Cardiac ventricle fibroblast (primary cell): ENCODE results near the gene AGK. TPM values are rescaled to one million over a fixed set of nuclear protein-coding genes. Genes with fewer than 3 reads are reported as not detected.

Experiments used
- total RNA-seq: library from RNA; depleted of rRNA; stranded (reverse); fragments of >200 nt; gene quantifications from 2 replicates; pipeline ENCODE4 v1.2.3, GENCODE V29; 2015

AGK gene
- total RNA-seq, result 12.5 and 15.2 TPM in 2 replicates

GRCh38 chr7:141551094-141551781 is at the start of gene AGK:
Gene AGK, plus strand, starts transcription at chr7:141551410. Its CDS starts 4,057 bp downstream, at chr7:141555467.

GRCh38 chr7:141702047-141702567 is 150.9 kb downstream of the AGK start, which contains the start of gene DENND11:
Gene DENND11, minus strand, starts transcription at chr7:141702166. Its CDS starts 13 bp downstream, at chr7:141702153.

Other genes with a start within 250 kb of the AGK start
- 3.6 and 4.0 TPM in 2 replicates for gene DENND11, start 150.8 kb downstream of the AGK start, total RNA-seq
- not detected in 2 replicates for gene WEE2, start 156.9 kb downstream of the AGK start, total RNA-seq
- 113 and 169 TPM in 2 replicates for gene SSBP1, start 186.9 kb downstream of the AGK start, total RNA-seq
- gene TAS2R3, start 212.7 kb downstream of the AGK start, total RNA-seq, result 0.54 and 0.69 TPM in 2 replicates
- 0.12 and 0.29 TPM in 2 replicates for gene TAS2R4, start 225.3 kb downstream of the AGK start, total RNA-seq
- 0.44 and 1.3 TPM in 2 replicates for gene TAS2R5, start 238.8 kb downstream of the AGK start, total RNA-seq